GM19397 (cell line): ENCODE data around the gene TMBIM4.
"Not testable (repeated sequence)": the region's sequence is repeated elsewhere in the genome, so short reads cannot be mapped to it uniquely, and the experiment has no call there.

Source experiments
- ATAC-seq: cut with Tn5 transposase; IDR thresholded peaks from one replicate; pipeline ENCODE4 v1.9.1; 2021; ENCODE audit warnings: mild to moderate bottlenecking, moderate library complexity; ENCODE audit not compliant: unreplicated experiment

The TMBIM4 gene

DNA sequence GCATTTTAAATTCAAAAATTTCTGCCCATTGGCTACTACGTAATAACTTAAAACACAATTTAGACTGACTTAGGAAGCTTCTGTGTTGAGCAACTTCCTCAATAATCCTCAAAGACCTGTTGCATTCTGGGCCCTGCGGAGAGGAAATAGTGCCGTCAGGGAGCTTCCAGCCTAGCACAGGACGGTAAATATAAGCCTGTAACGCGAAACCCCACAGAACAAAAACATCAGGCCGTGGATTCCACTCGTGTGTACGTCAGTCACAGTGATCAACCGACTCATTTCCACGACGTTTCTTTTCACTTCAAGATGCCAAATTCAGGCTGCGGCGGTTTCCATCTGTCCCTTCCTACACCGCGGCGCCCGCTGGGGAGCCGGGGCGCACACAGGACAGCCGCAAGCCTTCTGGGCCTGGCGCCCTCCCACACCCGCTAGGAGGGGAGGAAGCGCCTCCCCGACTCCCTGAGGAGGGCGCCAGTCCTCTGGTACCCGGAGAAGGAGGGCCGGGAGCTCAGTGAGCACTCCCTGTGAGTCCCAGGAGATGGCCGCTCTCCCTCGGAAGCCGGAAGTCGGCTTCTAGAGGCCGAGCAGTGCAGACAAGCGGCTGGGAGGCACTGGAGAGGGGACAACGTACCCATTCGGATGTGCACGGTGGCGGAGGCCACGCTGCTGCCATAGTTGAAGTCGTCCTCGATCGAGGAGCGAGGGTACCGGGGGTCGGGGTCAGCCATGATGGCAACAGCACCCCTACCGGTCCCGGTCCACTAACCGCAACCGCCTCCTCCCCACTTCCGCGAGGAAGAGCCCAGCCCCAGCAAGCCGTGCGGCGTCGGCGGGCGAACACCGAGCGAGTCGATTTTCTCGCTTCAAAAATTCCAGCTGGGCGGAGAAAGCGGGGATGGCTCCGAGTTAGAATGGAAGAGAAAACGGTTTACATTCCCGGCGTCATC, at the start of gene TMBIM4:
Gene TMBIM4, minus strand, starts transcription at position 776 of the 950 bp plus-strand sequence. Its CDS starts 45 bp downstream, at position 731.
- ATAC-seq: peak; percentile 87

GRCh38 chr12:66217342-66217917, 47.6 kb upstream of the TMBIM4 start:
- no peak for ATAC-seq

DNA sequence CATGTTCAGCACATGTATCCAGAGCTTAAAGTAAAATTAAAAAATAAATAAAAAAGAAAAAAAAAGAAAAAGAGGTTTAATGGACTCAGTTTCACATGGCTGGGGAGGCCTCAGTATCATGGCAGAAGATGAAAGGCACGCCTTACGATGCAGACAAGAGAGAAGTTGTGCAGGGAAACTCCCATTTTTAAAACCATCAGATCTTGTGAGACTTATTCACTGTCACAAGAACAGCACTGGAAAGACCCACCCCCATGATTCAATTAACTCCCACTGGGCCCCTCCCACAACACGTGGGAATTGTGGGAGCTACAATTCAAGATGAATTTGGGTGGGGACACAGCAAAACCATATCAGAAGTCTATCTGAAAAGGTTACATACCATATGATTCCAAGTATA, 43.2 kb upstream of the TMBIM4 start:
- ATAC-seq: not testable (repeated sequence)

- not testable (repeated sequence) for ATAC-seq
Observed at GRCh38 chr12:66211573-66211972, 41.8 kb upstream of the TMBIM4 start.

- ATAC-seq: no peak
Observed at GRCh38 chr12:66210840-66211239, 41.0 kb upstream of the TMBIM4 start.

GRCh38 chr12:66206141-66206540, 36.3 kb upstream of the TMBIM4 start:
- no peak for ATAC-seq

DNA sequence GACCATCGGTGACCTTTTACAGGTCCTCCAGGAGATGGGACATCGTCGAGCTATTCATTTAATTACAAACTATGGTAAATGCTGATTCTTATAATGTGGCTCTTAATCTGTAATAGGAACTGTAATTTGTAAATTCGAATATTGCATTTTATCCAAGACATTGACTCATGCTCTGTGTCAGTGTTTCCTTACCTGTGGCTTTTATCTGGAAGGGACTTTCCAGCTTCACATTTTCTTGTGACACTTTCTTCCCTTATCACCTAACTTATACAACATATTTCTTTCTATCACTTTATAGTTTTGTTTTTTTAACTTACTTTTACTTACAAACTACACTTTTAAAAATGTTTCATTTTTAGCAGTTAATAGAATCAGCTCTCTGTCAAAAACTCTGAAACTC, 34.0 kb upstream of the TMBIM4 start:
- ATAC-seq: no peak

GRCh38 chr12:66199831-66200509, 30.2 kb upstream of the TMBIM4 start:
- no peak for ATAC-seq

GRCh38 chr12:66199141-66199540, 29.3 kb upstream of the TMBIM4 start:
- ATAC-seq: no peak

DNA sequence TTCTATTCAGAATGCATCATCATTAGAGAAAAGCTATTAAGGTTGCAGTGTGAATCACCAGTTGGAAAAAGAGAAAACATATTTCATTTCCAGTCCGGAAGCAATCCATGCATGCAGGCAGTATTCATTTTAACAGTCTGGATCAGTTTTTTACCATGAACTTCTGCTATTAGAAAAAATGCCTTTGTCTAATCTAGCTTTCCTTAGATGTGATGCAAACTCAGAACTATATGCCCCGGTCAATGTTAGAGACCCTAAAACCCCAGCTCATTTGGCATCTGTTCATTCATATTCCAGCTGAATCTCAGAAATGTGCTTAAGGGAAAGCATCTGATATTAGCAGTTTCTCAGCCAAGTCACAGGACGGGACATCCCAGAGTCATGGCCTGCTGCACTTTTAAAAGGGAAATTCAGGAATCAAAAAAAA, 27.7 kb upstream of the TMBIM4 start:
- ATAC-seq: no peak

DNA sequence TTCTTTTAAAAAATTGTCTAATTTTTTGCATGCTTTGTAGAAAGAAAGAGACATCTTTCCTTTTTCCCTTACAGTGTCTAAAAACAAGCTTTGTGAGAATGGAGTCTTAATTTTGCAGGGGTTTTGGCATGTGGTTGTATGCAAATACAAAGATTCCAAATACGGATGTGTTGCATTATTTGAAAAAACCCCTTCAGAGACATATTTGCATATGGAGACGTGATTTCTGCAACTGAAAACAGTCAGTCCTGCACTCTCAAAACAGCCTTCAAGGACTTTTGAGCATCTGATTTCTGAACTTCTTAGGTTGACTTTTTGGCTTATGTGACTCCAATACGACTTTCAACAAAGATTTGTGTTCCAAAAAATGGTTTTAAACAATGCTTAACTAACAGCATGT, 27.0 kb upstream of the TMBIM4 start:
- peak; percentile 86 for ATAC-seq

- peak; percentile 31 for ATAC-seq
Observed at GRCh38 chr12:66195242-66195641, 25.4 kb upstream of the TMBIM4 start.

DNA sequence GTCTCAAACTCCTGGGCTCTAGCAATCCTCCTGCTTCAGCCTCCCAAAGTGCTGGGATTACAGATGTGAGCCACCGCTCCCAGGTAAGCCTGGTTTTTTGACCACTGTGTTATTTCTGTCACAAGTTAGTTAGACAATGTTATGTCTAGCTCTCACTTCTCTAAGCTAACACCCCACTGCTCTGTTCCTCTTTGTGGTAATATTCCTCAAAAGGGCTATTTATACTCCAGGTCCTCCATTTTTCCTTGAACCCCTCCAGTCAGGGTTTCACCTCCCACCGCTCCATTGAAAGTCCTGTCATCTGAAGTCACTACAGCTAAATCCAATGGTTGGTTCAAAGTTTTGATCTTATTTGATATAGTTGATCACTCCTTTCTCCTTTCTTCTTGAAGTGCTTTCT, 24.3 kb upstream of the TMBIM4 start:
- no peak for ATAC-seq

GRCh38 chr12:66191547-66192126, 21.8 kb upstream of the TMBIM4 start:
- no peak for ATAC-seq

GRCh38 chr12:66190519-66191370, 20.9 kb upstream of the TMBIM4 start:
- ATAC-seq: no peak

GRCh38 chr12:66189889-66190288, 20.1 kb upstream of the TMBIM4 start:
- ATAC-seq: no peak

GRCh38 chr12:66189486-66189843, 19.7 kb upstream of the TMBIM4 start:
- ATAC-seq: no peak

DNA sequence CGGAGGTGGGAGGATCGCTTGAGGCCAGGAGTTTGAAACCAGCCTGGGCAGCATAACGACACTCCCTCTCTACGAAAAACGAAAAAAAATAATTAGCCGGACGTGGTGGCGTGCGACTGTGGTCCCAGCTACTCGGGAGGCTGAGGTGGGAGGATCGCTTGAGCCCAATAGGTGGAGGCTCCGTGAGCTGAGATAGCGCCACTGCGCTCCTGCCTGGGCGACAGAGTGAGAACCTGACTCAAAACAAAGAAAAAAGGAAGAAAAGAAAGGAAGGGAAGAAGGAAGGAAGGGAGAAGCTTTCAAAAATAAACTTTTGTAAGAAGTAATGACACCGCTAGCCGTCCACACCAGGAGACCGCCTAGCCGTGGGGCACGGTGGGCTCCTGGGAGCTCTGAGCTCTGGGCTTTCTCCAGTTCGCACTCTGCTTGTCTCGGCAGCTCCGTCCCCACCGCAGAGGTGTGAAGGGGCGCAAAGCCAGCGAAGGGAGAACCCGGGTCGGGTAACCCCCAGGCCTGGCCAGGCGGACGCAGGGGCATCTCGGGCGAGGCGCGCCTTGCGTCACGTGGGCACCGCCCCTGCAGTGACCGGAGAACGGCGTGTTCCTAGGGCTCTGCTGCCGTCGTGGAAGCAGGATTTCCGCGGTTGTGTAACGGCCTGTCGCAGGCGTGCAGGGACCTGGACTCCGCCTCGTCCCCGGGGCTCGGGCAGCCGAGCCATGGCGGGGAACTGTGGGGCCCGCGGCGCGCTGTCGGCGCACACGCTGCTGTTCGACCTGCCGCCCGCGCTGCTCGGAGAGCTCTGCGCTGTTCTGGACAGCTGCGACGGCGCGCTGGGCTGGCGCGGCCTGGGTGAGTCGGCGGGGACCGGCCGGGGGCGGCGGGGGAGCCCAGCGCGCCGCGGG, 19.0 kb upstream of the TMBIM4 start, which contains the start of gene IRAK3:
Gene IRAK3, plus strand, starts transcription at position 631 of the 902 bp plus-strand sequence. Its CDS starts 86 bp downstream, at position 717.
- peak; percentile 76 for ATAC-seq

DNA sequence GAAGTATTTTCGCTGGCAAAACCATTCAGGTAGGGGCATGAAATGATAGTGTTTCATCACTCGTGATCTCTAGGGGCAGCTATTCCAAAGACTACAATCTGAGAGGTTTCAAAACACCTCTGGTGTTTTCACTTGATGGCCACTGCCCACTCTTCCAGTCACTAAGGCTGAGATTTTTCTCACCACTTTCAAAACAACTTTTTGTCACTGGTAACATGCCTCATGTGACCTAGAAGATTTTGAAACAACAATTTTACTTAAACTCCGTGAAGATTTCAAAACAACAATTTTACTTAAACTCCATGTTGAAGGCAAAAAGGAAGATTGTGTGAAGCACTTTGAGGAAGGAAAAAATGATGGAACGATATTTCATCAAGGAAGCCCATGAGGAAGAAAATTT, 18.0 kb upstream of the TMBIM4 start:
- no peak for ATAC-seq
